ENCODE results near the gene ZNF341.

- no peak for TF ChIP-seq GATA3 (IDR thresholded peaks at IDR 0.05; ENCODE audit: low read depth, low read length)
- no peak for TF ChIP-seq GATA2 (IDR thresholded peaks at IDR 0.05; ENCODE audit: low read depth, low read length)
Observed at GRCh38 chr20:33817411-33817810, 85.6 kb downstream of the ZNF341 start.
